SK-N-SH (cell line): ENCODE data around the gene ASB3. TPM values are rescaled to one million over a fixed set of nuclear protein-coding genes. Genes with fewer than 3 reads are reported as not detected.

Source experiments
- CTCF ChIA-PET: fragments of 300-600, 350-600 bp; formaldehyde crosslinking; extraction: SDS; loops from one replicate; lab custom pipeline; 2021; lab: Yijun Ruan, JAX
- POLR2A ChIA-PET: fragments of 350-600 bp; sonication (Branson Sonifier 250); formaldehyde crosslinking; extraction: SDS; loops from one replicate; lab custom pipeline; 2020; ENCODE audit warnings: antibody characterized with exemption, inconsistent platforms; lab: Yijun Ruan, JAX
- DNase-seq: peaks from one replicate; pipeline ENCODE4 v3.0.0; 2012
- H2AFZ ChIP-seq: fragments of 200-600 bp; sonication (generic); 2 replicates; pipeline ENCODE4 v1.8.1; 2016; ENCODE audit warnings: antibody characterized with exemption, mild to moderate bottlenecking, low read depth
- H3F3A ChIP-seq: fragments of 200-600 bp; sonication (generic); replicated peaks from 2 replicates; pipeline ENCODE3; 2016; ENCODE audit warnings: antibody characterized with exemption, mild to moderate bottlenecking; ENCODE audit not compliant: insufficient read depth
- H3K27ac ChIP-seq, 2 experiments: fragments of 200-500 bp in 1 of 2; fragments of 200-600 bp in 1 of 2; sonication (Bioruptor generic) in 1 of 2; sonication (generic), shearing (Covaris generic) in 1 of 2; 2 replicates each; pipeline versions ENCODE4 v1.5.1 to v1.6.1; 2014 to 2016; ENCODE audit warnings: low read depth in 2 of 2, inconsistent platforms in 1 of 2, low read length in 1 of 2, mild to moderate bottlenecking in 1 of 2, mixed read lengths in 1 of 2
- H3K27me3 ChIP-seq: fragments of 200-600 bp; sonication (generic), shearing (Covaris generic); 2 replicates; pipeline ENCODE4 v1.6.1; 2016; ENCODE audit warnings: mixed run types; ENCODE audit not compliant: insufficient read depth
- H3K36me3 ChIP-seq, 2 experiments: fragments of 200-500 bp in 1 of 2; fragments of 200-600 bp in 1 of 2; sonication (Bioruptor generic) in 1 of 2; sonication (generic) in 1 of 2; replicated peaks in 1 of 2; 2 replicates each; pipeline versions ENCODE3 to v1.5.1; 2014 to 2016; ENCODE audit warnings: low read length in 1 of 2, mild to moderate bottlenecking in 1 of 2; ENCODE audit not compliant: insufficient read depth in 2 of 2, control insufficient read depth in 1 of 2
- H3K4me1 ChIP-seq, 2 experiments: fragments of 200-500 bp in 1 of 2; fragments of 200-600 bp in 1 of 2; sonication (Bioruptor generic) in 1 of 2; sonication (generic), shearing (Covaris generic) in 1 of 2; 2 replicates each; pipeline versions ENCODE4 v1.5.1 to v1.6.1; 2014 to 2016; ENCODE audit warnings: low read depth in 1 of 2, low read length in 1 of 2, mixed run types in 1 of 2; ENCODE audit not compliant: insufficient read depth in 2 of 2, control insufficient read depth in 1 of 2
- H3K4me2 ChIP-seq: fragments of 200-600 bp; sonication (generic), shearing (Covaris generic); 2 replicates; pipeline ENCODE4 v1.6.1; 2017; ENCODE audit warnings: mixed run types
- H3K4me3 ChIP-seq, 2 experiments: fragments of 200-500 bp in 1 of 2; fragments of 200-600 bp in 1 of 2; sonication (Bioruptor generic) in 1 of 2; sonication (generic), shearing (Covaris generic) in 1 of 2; 2 replicates each; pipeline versions ENCODE4 v1.5.1 to v1.8.1; 2014 to 2016; ENCODE audit warnings: low read depth in 2 of 2, inconsistent platforms in 1 of 2, low read length in 1 of 2, mild to moderate bottlenecking in 1 of 2, mixed read lengths in 1 of 2, moderate library complexity in 1 of 2
- H3K79me2 ChIP-seq: fragments of 200-600 bp; sonication (generic); 2 replicates; pipeline ENCODE4 v1.8.1; 2017; ENCODE audit warnings: mild to moderate bottlenecking; ENCODE audit not compliant: insufficient read depth
- H3K9ac ChIP-seq: fragments of 200-600 bp; sonication (generic); 2 replicates; pipeline ENCODE4 v1.6.1; 2017; ENCODE audit warnings: mixed run types
- H3K9me2 ChIP-seq: fragments of 200-600 bp; sonication (generic); 2 replicates; pipeline ENCODE4 v1.6.1; 2017; ENCODE audit warnings: mixed run types
- H3K9me3 ChIP-seq: fragments of 200-600 bp; sonication (generic); 2 replicates; pipeline ENCODE4 v1.6.1; 2017; ENCODE audit warnings: mixed run types, mild to moderate bottlenecking, moderate library complexity
- H4K20me1 ChIP-seq: fragments of 200-600 bp; sonication (generic); 2 replicates; pipeline ENCODE4 v1.6.1; 2017; ENCODE audit warnings: mild to moderate bottlenecking, mixed run types; ENCODE audit not compliant: insufficient read depth
- CTCF ChIP-seq: fragments of 200-600 bp; sonication (generic); IDR thresholded peaks from 2 replicates; pipeline ENCODE4 v1.6.1; 2017; ENCODE audit warnings: antibody characterized with exemption, mild to moderate bottlenecking, moderate library complexity
- EZH2phosphoT487 ChIP-seq: fragments of 200-600 bp; sonication (generic); IDR thresholded peaks from 2 replicates; pipeline ENCODE4 v1.6.1; 2017; ENCODE audit warnings: low read depth, mixed run types, mild to moderate bottlenecking, antibody characterized with exemption, moderate library complexity, borderline replicate concordance
- FOSL2 ChIP-seq: IDR thresholded peaks from 2 replicates; pipeline ENCODE4 v1.4.0; 2012; ENCODE audit warnings: low read depth, mild to moderate bottlenecking, moderate library complexity, borderline replicate concordance
- FOXJ3 ChIP-seq: sonication (generic); formaldehyde crosslinking; IDR thresholded peaks from 2 replicates; pipeline ENCODE4 v1.5.1; 2020; ENCODE audit warnings: mild to moderate bottlenecking, missing genetic modification reagents
- GABPA ChIP-seq: IDR thresholded peaks from 2 replicates; pipeline ENCODE4 v1.4.0; 2012; ENCODE audit warnings: low read depth, mild to moderate bottlenecking
- JUND ChIP-seq: IDR thresholded peaks from 2 replicates; pipeline ENCODE4 v1.4.0; 2012
- MEF2A ChIP-seq: IDR thresholded peaks from 2 replicates; pipeline ENCODE4 v1.4.0; 2012; ENCODE audit warnings: low read depth, borderline replicate concordance
- MXI1 ChIP-seq: IDR thresholded peaks from 2 replicates; pipeline ENCODE4 v1.6.1; 2012; ENCODE audit warnings: mild to moderate bottlenecking, low read depth, low read length, improper control_type of control experiment
- NFIC ChIP-seq: IDR thresholded peaks from 2 replicates; pipeline ENCODE4 v1.4.0; 2012; ENCODE audit warnings: borderline replicate concordance
- PBX3 ChIP-seq: IDR thresholded peaks from 2 replicates; pipeline ENCODE4; 2012
- RCOR1 ChIP-seq: fragments of 150-350 bp; IDR thresholded peaks from 2 replicates; pipeline ENCODE4 v1.6.1; 2017; ENCODE audit warnings: antibody characterized with exemption, low read length
- REST ChIP-seq: IDR thresholded peaks from 2 replicates; pipeline ENCODE4 v1.6.1; 2012; ENCODE audit warnings: mild to moderate bottlenecking, low read depth, low read length, moderate library complexity
- RFX5 ChIP-seq: IDR thresholded peaks from 2 replicates; pipeline ENCODE4 v1.6.1; 2012; ENCODE audit warnings: mild to moderate bottlenecking, improper control_type of control experiment, low read length
- RXRA ChIP-seq: IDR thresholded peaks from 2 replicates; pipeline ENCODE4 v1.4.0; 2012; ENCODE audit warnings: low read depth, mild to moderate bottlenecking, borderline replicate concordance
- SIN3A ChIP-seq: IDR thresholded peaks from 2 replicates; pipeline ENCODE4 v1.6.1; 2012; ENCODE audit warnings: low read depth, mild to moderate bottlenecking, low read length, moderate library complexity, borderline replicate concordance
- SMC3 ChIP-seq: IDR thresholded peaks from 2 replicates; pipeline ENCODE4 v1.6.1; 2012; ENCODE audit warnings: low read depth, low read length, improper control_type of control experiment
- TCF12 ChIP-seq: IDR thresholded peaks from 2 replicates; pipeline ENCODE4 v1.4.0; 2012
- YY1 ChIP-seq: IDR thresholded peaks from 2 replicates; pipeline ENCODE4 v1.4.0; 2012; ENCODE audit warnings: low read depth, mild to moderate bottlenecking
- ZBTB33 ChIP-seq: IDR thresholded peaks from 2 replicates; pipeline ENCODE4 v1.4.0; 2012; ENCODE audit warnings: low read depth, borderline replicate concordance
- WGBS: methylation state at CpG from one replicate; pipeline ENCODE4 v1.1.6; 2017; ENCODE audit warnings: low lambda C conversion rate; 5-methylcytosine and 5-hydroxymethylcytosine counted together
- polyA plus RNA-seq, 3 experiments: library from polyadenylated mRNA; depleted of rRNA; stranded (reverse); fragments of >200 nt; gene quantifications; 2 replicates each; pipeline ENCODE4 v1.2.3, GENCODE V29; 2012
- TF ChIP-seq, protein P1 (sequence below): IDR thresholded peaks from 2 replicates; pipeline ENCODE4 v1.4.0; 2012; ENCODE audit warnings: low read depth, borderline replicate concordance

Gene ASB3
- polyA plus RNA-seq, 1 of the 3 experiments (the other 2 are of a cell fraction): 16.2 TPM

DNA sequence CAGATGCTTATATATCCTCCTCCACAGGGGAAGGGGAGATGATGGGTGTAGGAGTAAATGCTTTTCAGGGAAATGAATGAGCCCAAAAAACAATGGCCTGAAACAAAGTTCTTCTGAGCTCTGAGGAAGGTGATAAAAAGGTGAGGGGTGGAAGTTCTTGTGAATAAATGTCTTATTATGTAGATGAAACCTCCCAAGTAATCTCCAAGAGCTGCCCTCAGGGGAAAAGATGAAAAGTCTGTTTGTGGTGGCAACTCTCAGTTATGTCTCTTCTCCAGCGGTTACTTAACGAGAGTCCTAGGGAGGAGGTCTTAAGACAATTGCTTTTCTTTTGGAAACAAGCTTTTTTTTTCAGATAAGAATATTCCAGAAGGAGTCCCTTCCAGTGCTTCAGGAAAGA, 134.6 kb downstream of the ASB3 start:
- Histone ChIP-seq H3K9me2 (no peaks in the 10 kb centered on the region), H3K36me3 (no peaks in the 10 kb centered on the region), H3K4me2 (no peak overlapping the region), H3K27ac (no peak overlapping the region), H3K9me3 (no peaks in the 10 kb centered on the region), H3K4me3 (no peak overlapping the region), H3K9ac (no peak overlapping the region), H2AFZ (no peak overlapping the region), H3K27me3 (no peaks in the 10 kb centered on the region), H3K4me1 (no peaks in the 10 kb centered on the region), H3F3A (no peaks in the 10 kb centered on the region), H3K79me2 (no peaks in the 10 kb centered on the region), H4K20me1 (no peaks in the 10 kb centered on the region)
- no peak for DNase-seq
- 88% methylated on average over 2 of the region's 2 CpGs for WGBS
- ChIA-PET CTCF (no interaction called here), POLR2A (no interaction called here)
- TF ChIP-seq RFX5 (no peak), TCF12 (no peak), SIN3A (no peak), MEF2A (no peak), PBX3 (no peak), REST (no peak)

GRCh38 chr2:53646788-53647187, 140.0 kb downstream of the ASB3 start:
- ChIA-PET CTCF (no interaction called here), POLR2A (no interaction called here)
- H2AFZ ChIP-seq: no peak overlapping the region
- 50% methylated on average over 2 of the region's 2 CpGs for WGBS
- H3K36me3 ChIP-seq: no peaks in the 10 kb centered on the region
- H3K9me2 ChIP-seq: no peaks in the 10 kb centered on the region
- H3F3A ChIP-seq: no peaks in the 10 kb centered on the region
- H3K9ac ChIP-seq: no peak overlapping the region
- no peak for DNase-seq
- H3K4me1 ChIP-seq: no peaks in the 10 kb centered on the region
- H4K20me1 ChIP-seq: no peaks in the 10 kb centered on the region
- H3K4me3 ChIP-seq: no peak overlapping the region
- H3K27me3 ChIP-seq: no peaks in the 10 kb centered on the region
- H3K9me3 ChIP-seq: no peaks in the 10 kb centered on the region
- no peak overlapping the region for H3K4me2 ChIP-seq
- no peak overlapping the region for H3K27ac ChIP-seq
- no peaks in the 10 kb centered on the region for H3K79me2 ChIP-seq
- TF ChIP-seq JUND (no peak), RCOR1 (no peak), SMC3 (no peak), FOXJ3 (CRISPR knock-in tag) (no peak), EZH2phosphoT487 (no peak), MXI1 (no peak), YY1 (no peak), CTCF (no peak), ZBTB33 (no peak), GABPA (no peak), SIN3A (no peak), FOSL2 (no peak), RXRA (no peak), MEF2A (no peak), NFIC (no peak), RFX5 (no peak)
- TF ChIP-seq, protein P1, sequence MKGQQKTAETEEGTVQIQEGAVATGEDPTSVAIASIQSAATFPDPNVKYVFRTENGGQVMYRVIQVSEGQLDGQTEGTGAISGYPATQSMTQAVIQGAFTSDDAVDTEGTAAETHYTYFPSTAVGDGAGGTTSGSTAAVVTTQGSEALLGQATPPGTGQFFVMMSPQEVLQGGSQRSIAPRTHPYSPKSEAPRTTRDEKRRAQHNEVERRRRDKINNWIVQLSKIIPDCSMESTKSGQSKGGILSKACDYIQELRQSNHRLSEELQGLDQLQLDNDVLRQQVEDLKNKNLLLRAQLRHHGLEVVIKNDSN: no peak
